Measurements from ENCODE around the gene TLR9.

GRCh38 chr3:52215351-52215750, 10.1 kb downstream of the TLR9 start:
- TF ChIP-seq POLR2A (IDR thresholded peaks at IDR 0.05): no peak
- no peak for TF ChIP-seq CTCF (IDR thresholded peaks at IDR 0.05)

Data from lower leg skin (tissue), 3 donors.